GM18505 (cell line): ENCODE data around the gene ASB10.

Experiments used
- ATAC-seq: cut with Tn5 transposase; IDR thresholded peaks from one replicate; pipeline ENCODE4 v1.9.1; 2021; ENCODE audit not compliant: unreplicated experiment
- POLR2A ChIP-seq: IDR thresholded peaks from 4 replicates; pipeline ENCODE4 v1.6.1; 2011; ENCODE audit warnings: borderline replicate concordance; ENCODE audit not compliant: insufficient read depth, insufficient read length; ENCODE audit errors: extremely low read depth

ASB10 gene

DNA sequence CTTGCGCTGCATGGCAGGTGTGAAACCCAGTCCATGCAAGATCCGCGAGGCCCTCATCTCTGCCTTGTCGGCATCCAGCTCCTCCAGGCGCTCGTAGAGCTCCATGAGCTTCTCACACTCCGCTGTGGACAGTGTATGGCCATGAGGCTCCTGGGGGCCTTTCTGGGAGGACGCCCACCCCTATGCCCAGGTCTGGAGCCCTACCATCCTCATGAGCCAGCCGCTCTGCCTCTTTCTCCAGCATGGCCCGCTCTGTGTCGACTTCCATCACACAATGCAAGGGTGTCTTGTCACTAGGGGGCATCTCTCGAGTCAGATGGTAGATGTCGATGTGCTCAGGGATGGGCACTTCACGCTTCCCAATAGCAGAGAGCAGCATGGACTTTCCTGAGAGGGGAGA, 36.7 kb upstream of the ASB10 start:
- TF ChIP-seq POLR2A = no peak
- ATAC-seq = no peak

DNA sequence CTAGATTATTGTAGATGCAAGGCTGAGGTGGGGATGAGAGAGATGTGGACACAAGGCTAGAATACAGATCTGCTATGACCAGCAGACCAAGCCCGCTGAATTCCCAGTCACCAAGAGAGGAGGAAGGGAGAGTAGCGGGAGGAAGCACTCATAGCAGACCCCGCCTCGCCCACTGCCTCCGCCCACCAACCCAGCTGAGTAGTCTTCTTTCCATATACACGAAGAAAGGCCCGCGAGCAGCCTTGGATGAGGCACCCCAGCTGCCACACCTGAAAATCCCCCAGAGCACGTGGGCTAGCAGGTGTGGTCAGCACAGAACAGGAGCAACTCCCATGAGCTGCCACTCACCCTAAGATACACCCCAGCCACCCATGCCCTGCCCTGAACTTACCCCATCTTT, 31.1 kb upstream of the ASB10 start:
- no peak for TF ChIP-seq POLR2A
- ATAC-seq = no peak

DNA sequence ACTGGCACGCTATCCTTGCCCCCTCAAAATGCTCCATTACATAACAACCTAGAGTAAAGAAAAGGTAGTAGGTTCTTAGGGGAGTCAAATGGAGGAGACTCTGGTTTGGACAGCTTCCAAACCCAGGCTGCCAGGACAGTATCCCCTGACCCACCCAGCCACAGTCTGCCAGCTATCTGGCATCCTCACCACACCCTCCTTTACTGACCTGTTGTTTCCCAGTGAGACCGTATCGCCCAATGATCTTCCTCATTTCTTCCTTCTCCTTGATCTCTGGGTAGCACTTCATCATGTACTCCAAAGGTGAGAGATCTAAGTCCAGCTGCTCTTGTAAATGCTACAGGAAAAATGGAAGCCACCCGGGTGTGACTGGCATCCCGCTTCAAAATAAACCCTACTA, 28.3 kb upstream of the ASB10 start:
- TF ChIP-seq POLR2A = no peak
- ATAC-seq = no peak

DNA sequence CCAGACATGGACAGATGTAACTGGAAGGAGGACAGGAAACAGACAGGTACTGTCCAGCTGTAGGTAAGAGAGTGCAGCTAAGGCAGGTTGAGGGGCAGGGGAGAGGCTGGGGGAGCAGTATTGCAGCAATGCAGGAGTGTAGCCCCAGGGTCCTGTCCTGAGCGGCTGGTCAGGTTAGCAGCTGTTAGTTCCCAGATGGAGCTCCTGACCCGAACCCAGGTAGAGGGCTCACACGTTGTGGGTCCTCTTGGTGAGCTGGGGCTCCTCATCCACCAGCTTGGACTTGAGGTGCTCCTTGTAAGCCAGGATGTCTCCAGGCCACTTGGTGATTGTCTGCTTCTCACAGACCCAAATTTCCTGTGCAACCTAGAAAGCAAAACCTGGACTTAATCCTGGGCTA, 26.8 kb upstream of the ASB10 start:
- no peak for TF ChIP-seq POLR2A
- ATAC-seq = no peak

DNA sequence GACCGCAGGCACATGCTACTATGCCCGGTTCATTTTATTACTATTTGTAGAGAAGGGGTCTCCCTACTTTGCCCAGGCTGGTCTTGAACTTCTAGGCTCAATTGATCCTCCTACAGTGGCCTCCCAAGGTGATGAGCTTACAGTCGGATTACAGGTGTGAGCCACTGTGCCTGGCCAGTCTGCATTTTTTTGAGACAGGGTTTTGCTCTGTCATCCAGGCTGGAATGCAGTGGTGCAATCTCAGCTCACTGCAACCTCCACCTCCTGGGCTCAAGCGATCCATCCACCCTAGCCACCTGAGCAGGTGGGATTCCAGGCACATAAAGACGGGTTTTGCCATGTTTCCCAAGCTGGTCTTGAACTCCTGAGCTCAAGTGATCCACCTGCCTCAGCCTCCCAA, 25.6 kb upstream of the ASB10 start:
- no peak for ATAC-seq
- TF ChIP-seq POLR2A = no peak

DNA sequence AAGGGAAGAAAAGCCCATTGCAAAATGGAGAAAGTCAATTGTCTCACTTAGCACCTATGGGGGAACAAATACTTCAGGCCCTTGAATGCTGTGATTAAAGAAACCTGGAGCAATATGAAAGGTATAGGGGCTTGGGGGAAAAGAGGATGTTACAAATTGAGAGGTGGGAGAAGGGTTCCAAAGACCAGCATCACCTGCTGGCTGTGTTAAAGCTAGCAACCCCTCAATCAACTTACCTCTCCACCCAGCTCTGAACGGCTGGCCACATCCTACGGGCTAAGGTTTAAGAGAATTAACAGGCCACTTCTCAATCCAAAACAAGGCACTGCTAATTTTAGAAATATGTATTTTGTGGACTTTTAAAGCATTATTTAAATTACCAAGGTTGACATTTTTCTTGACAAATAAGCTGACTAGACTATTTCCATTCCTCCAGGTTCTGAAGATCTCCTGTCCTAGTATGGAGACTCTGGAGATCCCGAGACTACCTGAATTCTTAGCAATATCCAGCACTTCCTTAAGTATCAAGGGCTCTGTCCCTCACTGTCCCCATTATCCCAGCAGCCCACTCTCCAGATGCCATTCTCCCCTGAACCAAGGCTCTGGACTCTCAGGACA, 24.2 kb upstream of the ASB10 start:
- ATAC-seq = no peak
- TF ChIP-seq POLR2A = no peak

DNA sequence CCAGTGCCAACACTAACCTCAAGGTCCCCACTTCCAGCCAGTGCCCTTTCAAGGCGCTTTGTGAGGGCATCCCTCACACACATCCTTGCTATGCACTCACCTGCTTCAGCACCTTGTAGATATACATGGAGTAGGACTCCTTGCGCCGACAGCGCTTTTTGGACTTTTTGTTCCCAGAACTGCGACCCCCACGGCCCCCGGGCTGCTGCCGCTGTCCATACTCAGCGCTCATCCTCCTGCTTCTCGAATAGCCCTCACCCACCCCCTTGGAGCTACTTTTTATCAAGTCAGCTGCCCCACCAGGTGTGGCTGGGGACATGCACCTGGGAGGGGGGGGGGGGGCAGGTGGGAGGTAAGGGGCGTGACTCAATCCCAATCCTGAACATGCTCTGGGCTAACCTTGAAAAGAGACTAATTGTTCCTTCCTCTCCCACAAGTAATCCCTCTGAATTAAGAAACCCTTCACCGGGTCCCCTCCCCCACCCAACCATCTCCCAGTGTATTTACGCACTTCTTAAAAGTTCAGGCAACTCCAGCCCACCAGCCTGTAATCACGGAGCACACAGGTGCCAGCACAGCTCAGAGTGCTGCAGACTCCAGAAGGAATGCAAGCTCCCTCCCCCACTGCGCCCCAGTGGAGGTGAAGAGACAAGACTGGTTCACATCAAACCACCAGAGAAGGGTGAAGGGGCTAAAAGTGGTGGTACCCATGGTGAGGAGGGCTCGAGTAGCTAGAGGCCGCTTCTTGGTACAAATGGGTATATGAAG, 23.2 kb upstream of the ASB10 start, which contains the start of gene H2BK1:
Gene H2BK1, minus strand, starts transcription at position 402 of the 768 bp plus-strand sequence. Its CDS starts 170 bp downstream, at position 232.
- ATAC-seq = no peak
- TF ChIP-seq POLR2A = no peak

DNA sequence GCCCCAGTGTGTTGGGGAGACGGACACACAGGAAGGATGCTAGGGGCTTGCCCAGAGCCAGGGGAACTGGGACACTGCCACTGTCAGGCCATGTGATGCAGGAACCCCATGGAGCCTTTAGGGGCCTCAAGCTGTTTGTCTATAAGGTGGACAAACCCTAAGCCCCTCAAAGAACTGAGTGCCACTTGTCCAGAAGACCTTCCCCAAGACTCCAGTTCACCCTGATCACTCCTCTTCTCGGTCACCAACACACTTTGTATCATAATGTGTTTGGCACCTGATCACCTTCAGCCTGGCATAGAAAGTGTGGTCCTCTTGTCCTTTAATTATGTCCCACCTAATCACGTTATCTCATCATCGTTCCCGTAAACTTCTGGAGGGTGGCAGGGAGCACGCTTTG, 22.5 kb upstream of the ASB10 start:
- no peak for TF ChIP-seq POLR2A

DNA sequence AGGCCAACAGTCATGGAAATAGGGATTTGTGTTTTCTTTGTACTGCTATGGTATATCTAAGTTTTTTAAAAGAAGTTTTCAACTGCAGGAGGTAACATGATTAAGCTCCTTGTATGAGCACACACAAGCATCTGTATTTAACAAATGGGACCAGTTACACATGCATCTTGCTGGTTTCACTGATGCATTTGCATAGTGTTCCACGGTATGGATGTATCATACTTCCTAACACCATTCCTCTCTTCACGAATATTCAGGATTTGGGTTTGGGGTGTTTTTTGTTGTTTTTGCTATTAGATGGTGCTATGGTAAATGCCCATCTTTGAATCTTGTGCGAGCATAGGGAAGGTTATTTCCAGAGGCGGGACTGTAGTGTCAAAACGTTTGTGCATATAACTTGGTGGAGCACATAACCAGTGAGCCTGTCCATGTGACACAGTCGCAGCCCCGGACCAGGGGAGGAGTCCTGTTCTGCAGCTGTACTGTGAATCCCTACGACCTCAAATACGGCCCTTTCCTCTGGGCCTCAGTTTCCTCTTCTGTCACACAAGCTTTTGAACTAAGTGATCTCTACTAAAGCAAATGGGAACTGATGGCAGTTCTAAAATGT, 21.3 kb upstream of the ASB10 start:
- no peak for TF ChIP-seq POLR2A
- no peak for ATAC-seq

More for the DNA sequence above, 22.5 kb upstream of the ASB10 start:
- no peak for ATAC-seq

DNA sequence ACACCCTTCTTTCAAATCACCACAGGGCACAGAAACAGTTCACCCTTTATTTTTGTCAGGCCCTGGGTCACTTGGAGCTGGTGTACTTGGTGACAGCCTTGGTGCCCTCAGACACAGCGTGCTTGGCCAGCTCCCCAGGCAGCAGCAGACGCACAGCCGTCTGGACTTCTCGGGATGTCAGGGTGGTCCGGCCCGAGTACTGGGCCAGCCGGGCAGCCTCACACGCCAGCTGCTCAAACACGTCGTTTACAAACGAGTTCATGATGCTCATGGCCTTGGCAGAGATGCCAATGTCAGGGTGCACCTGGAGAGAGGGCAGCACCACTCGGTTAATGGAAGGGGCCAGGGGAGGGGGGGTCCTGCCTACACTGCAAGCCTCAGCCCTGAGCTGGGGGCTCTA, 20.8 kb upstream of the ASB10 start:
- TF ChIP-seq POLR2A = no peak
- no peak for ATAC-seq

DNA sequence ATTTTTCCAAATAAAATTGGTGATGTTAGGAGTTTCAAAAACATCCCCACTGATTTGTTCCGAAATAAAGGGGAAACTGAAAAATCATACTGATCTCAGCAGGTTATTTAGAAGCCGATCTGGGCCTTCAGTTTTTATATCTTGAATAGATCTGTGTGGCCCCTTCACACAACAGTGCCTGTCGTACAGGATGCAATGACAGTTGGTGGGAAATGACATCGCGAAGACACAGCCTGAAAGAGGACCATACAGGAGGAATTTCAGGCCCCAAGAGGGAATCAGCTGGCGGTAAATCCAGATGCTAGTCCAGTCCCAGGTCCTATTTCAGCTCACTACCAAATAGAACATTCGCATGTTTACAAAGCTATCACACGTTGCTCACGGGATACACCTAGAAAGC, 20.3 kb upstream of the ASB10 start:
- ATAC-seq = no peak
- no peak for TF ChIP-seq POLR2A

DNA sequence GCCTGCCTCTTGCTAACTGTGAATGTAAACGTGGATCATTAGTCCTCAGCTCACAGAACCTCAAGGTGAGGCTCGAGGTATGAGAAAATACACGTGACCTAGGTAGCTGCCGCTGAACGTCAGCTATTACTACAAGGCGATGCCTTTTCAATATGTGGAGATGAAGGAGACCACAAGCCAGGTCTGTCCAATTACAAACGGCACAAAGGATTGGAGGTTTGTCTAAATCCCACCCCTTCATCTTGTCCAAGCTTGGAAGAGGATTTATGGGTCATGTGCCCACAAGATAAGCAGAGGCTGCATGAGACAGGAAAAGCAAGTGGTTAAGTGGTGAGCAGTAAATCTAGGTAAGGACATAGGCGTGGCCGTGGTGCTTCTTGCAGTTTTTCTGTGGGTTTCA, 19.9 kb upstream of the ASB10 start:
- no peak for ATAC-seq
- TF ChIP-seq POLR2A = no peak

DNA sequence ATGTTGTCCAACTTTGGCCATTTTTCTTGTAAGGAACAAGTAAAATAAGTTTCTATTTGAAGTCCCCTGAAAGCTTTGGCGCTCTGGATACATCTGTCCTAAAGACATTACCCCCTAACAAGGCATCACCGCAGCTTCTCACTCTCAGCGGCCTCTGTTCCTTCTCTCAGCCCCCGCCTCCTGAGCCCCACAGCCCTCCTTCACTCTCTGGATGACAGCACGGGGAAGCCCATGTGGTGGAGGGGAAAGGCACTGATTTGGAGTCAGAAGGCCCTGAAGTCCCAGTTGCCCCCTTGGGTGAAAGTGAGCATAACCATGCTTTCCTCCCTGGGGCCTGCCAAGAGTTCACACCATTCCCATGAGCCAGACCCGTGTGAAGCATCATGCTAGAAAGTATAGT, 18.7 kb upstream of the ASB10 start:
- no peak for TF ChIP-seq POLR2A
- no peak for ATAC-seq

DNA sequence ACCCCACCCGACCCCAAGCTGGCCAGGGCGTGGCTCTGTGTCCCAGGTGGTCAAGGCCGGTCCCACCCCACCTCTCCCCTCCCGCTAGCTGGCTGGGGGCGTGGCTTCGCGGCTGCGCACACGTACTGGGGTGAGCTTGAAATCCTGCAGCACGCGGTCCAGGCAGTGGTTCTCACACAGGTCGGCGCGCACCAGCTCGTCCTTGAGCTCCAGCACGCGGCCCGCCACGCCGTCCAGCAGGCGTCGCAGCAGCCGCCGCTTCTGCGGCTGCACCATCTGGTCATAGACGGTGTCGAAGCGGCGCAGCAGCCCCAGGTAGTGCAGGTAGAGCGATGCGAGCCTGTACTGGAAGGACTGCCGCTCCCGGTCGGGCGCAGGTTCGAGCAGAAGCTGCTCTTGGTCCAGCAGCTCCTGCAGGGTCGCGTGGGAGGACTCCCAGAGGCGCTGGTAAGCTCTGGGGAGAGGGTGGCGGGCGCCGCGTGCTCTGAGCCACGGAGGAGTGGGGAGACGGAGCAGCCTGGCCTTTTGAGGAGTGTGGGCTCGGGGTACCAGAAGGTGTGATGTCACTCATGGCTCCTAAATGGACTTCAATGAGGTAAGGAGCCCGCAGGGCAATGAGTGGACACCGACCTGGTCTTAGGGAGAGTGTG, 17.5 kb upstream of the ASB10 start:
- no peak for ATAC-seq
- TF ChIP-seq POLR2A = no peak

DNA sequence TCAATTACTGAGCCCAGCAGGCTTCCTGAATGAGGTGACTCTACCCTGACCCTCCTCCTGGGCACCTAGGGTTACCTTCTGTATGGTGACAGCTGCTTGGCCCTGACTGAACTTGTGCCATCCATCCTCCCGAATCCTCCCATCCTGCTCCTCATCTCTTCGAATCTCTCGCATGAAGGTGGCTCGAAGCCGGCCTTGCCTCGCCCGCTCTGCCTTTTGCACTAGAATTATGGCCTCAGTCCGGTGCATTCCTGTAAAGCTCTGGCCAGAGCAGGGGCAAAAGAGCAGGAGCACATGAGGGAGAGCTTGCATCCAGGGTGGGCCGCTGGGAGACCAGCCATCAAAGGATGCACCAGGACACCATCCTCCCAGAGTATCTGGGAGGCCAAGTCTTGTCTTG, 15.8 kb upstream of the ASB10 start:
- no peak for TF ChIP-seq POLR2A
- ATAC-seq = no peak

DNA sequence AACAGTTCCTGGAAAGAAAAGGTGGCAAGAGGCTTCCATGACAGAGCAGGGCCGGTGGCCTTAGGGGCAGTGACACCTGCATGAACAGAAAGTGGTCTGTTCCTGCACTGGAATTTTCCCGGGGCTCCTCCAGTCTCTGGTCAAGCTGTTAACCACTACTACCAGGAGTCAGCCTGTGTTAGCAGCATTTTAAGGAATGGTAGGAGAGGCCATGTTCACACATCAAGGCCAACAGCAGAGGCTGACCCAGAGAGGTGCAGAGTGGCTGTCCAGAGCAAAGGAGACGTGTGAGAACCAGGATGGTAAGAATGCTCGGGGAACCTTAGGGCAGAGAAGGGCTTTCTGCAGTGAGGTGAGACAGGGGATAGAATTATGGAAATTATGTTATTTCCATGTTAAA, 14.7 kb upstream of the ASB10 start:
- no peak for TF ChIP-seq POLR2A

More for the DNA sequence above, 14.7 kb upstream of the ASB10 start:
- ATAC-seq = no peak
